DOHH2 (cell line): ENCODE measurements around the gene MED8.

Source experiments
- EZH2phosphoT487 ChIP-seq: fragments of 200-600 bp; sonication (generic); IDR thresholded peaks from 2 replicates; pipeline ENCODE4 v1.6.1; 2017; ENCODE audit warnings: borderline replicate concordance, mild to moderate bottlenecking, antibody characterized with exemption, low read length, moderate library complexity, mixed read lengths
- TF ChIP-seq, protein P1 (sequence below): fragments of 200-600 bp; sonication (generic); IDR thresholded peaks from one replicate; pipeline ENCODE4 v1.5.1; 2014; ENCODE audit warnings: antibody characterized with exemption, mild to moderate bottlenecking, low read depth, low read length; ENCODE audit not compliant: poor library complexity, severe bottlenecking

DNA sequence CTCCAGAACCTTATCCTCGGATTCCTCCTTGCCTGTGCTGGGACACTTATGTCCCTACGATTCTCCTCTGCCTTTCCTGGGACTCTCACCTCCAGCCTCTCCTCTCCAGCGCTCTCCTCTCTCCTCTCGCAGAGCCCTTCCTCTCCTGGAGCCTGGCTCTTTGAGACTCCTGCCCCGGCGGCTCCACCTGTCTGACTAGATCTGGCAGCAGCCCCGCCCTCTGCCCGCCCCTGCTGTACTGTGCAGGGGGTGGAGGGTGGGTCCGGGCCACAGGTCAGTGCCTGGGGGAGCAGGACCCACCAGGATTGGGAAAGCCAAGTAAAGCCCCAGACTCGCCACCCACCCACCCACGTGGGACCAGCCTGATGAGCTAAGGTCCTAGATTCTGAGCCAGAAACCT lies 23.4 kb downstream of the MED8 start:
- TF ChIP-seq, protein P1, sequence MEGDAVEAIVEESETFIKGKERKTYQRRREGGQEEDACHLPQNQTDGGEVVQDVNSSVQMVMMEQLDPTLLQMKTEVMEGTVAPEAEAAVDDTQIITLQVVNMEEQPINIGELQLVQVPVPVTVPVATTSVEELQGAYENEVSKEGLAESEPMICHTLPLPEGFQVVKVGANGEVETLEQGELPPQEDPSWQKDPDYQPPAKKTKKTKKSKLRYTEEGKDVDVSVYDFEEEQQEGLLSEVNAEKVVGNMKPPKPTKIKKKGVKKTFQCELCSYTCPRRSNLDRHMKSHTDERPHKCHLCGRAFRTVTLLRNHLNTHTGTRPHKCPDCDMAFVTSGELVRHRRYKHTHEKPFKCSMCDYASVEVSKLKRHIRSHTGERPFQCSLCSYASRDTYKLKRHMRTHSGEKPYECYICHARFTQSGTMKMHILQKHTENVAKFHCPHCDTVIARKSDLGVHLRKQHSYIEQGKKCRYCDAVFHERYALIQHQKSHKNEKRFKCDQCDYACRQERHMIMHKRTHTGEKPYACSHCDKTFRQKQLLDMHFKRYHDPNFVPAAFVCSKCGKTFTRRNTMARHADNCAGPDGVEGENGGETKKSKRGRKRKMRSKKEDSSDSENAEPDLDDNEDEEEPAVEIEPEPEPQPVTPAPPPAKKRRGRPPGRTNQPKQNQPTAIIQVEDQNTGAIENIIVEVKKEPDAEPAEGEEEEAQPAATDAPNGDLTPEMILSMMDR, result no peak
- TF ChIP-seq EZH2phosphoT487, result no peak
